Activated T-helper 17 cell treated with anti-CD3 and anti-CD28 coated beads, Interleukin-2, amount 50 U/mL, for 72 hours (primary cell): ENCODE data around the gene GLRA1. TPM values are rescaled to one million over a fixed set of nuclear protein-coding genes. Genes with fewer than 3 reads are reported as not detected.

Experiments used
- ATAC-seq: fragments of 150-1000 bp; cut with Tn5 transposase; replicated peaks from 2 replicates; pipeline ENCODE4 v1.10.0; 2021; ENCODE audit warnings: mild to moderate bottlenecking, moderate library complexity
- H3K27ac Mint-ChIP-seq: one replicate; pipeline ENCODE4 v1.8.0; 2022; ENCODE audit warnings: mixed read lengths
- H3K27me3 Mint-ChIP-seq: one replicate; pipeline ENCODE4 v1.8.0; 2022; ENCODE audit warnings: mixed read lengths
- H3K36me3 Mint-ChIP-seq: one replicate; pipeline ENCODE4 v1.8.0; 2022; ENCODE audit warnings: low read depth, mild to moderate bottlenecking, mixed read lengths
- H3K4me1 Mint-ChIP-seq: one replicate; pipeline ENCODE4 v1.8.0; 2022; ENCODE audit warnings: mixed read lengths
- H3K4me3 Mint-ChIP-seq: one replicate; pipeline ENCODE4 v1.8.0; 2022; ENCODE audit warnings: mild to moderate bottlenecking, mixed read lengths
- H3K9me3 Mint-ChIP-seq: one replicate; pipeline ENCODE4 v1.8.0; 2022; ENCODE audit warnings: mixed read lengths
- total RNA-seq, 2 donors: library from RNA; stranded (reverse); gene quantifications; one replicate each; pipeline ENCODE4 v1.2.3, GENCODE V29; 2022

GLRA1 gene
- total RNA-seq, 2 donors from 2014 or later = not detected

- peaks cover 6% of the 10 kb centered on the region for H3K9me3 Mint-ChIP-seq
- H3K4me1 Mint-ChIP-seq = no peaks in the 10 kb centered on the region
- H3K4me3 Mint-ChIP-seq = no peak overlapping the region
- H3K27me3 Mint-ChIP-seq = no peaks in the 10 kb centered on the region
- no peaks in the 10 kb centered on the region for H3K36me3 Mint-ChIP-seq
- H3K27ac Mint-ChIP-seq = no peak overlapping the region
- ATAC-seq = no peak
Observed at GRCh38 chr5:151937851-151938250, 13.2 kb upstream of the GLRA1 start.

- Mint-ChIP-seq H3K27ac (no peak overlapping the region), H3K27me3 (no peaks in the 10 kb centered on the region), H3K9me3 (peaks cover 15% of the 10 kb centered on the region), H3K36me3 (no peaks in the 10 kb centered on the region), H3K4me1 (no peaks in the 10 kb centered on the region), H3K4me3 (no peak overlapping the region)
- no peak for ATAC-seq
Observed at GRCh38 chr5:151935135-151935695, 10.6 kb upstream of the GLRA1 start.

GRCh38 chr5:151931260-151931659 lies 6.6 kb upstream of the GLRA1 start:
- Mint-ChIP-seq H3K9me3 (peaks cover 20% of the 10 kb centered on the region), H3K36me3 (no peaks in the 10 kb centered on the region), H3K4me1 (no peaks in the 10 kb centered on the region), H3K27me3 (peaks cover 12% of the 10 kb centered on the region), H3K27ac (no peak overlapping the region), H3K4me3 (no peak overlapping the region)
- no peak for ATAC-seq

GRCh38 chr5:151926188-151926587 lies 1.5 kb upstream of the GLRA1 start:
- no peaks in the 10 kb centered on the region for H3K4me1 Mint-ChIP-seq
- H3K36me3 Mint-ChIP-seq = no peaks in the 10 kb centered on the region
- H3K27me3 Mint-ChIP-seq = peaks cover 43% of the 10 kb centered on the region
- no peak overlapping the region for H3K27ac Mint-ChIP-seq
- H3K9me3 Mint-ChIP-seq = peaks cover 5% of the 10 kb centered on the region
- no peak overlapping the region for H3K4me3 Mint-ChIP-seq
- no peak for ATAC-seq

GRCh38 chr5:151925340-151925739 lies 689 bp upstream of the GLRA1 start:
- Mint-ChIP-seq H3K9me3 (peaks cover 5% of the 10 kb centered on the region), H3K36me3 (no peaks in the 10 kb centered on the region), H3K4me3 (no peak overlapping the region), H3K27ac (no peak overlapping the region), H3K4me1 (no peaks in the 10 kb centered on the region), H3K27me3 (peaks cover 43% of the 10 kb centered on the region)
- no peak for ATAC-seq

GRCh38 chr5:151923866-151924476 lies 680 bp downstream of the GLRA1 start:
- no peak overlapping the region for H3K4me3 Mint-ChIP-seq
- no peak overlapping the region for H3K27ac Mint-ChIP-seq
- no peak for ATAC-seq
- H3K9me3 Mint-ChIP-seq = no peaks in the 10 kb centered on the region
- peaks cover 43% of the 10 kb centered on the region for H3K27me3 Mint-ChIP-seq
- H3K4me1 Mint-ChIP-seq = no peaks in the 10 kb centered on the region
- H3K36me3 Mint-ChIP-seq = no peaks in the 10 kb centered on the region

GRCh38 chr5:151921916-151922315 lies 2.7 kb downstream of the GLRA1 start:
- H3K4me3 Mint-ChIP-seq = no peak overlapping the region
- no peak for ATAC-seq
- H3K27me3 Mint-ChIP-seq = peaks cover 34% of the 10 kb centered on the region
- no peaks in the 10 kb centered on the region for H3K36me3 Mint-ChIP-seq
- H3K27ac Mint-ChIP-seq = no peak overlapping the region
- H3K9me3 Mint-ChIP-seq = no peaks in the 10 kb centered on the region
- H3K4me1 Mint-ChIP-seq = no peaks in the 10 kb centered on the region

- ATAC-seq = no peak
- peaks cover 12% of the 10 kb centered on the region for H3K27me3 Mint-ChIP-seq
- H3K36me3 Mint-ChIP-seq = no peaks in the 10 kb centered on the region
- no peak overlapping the region for H3K27ac Mint-ChIP-seq
- no peaks in the 10 kb centered on the region for H3K9me3 Mint-ChIP-seq
- no peak overlapping the region for H3K4me3 Mint-ChIP-seq
- H3K4me1 Mint-ChIP-seq = no peaks in the 10 kb centered on the region
Observed at GRCh38 chr5:151917904-151918303, 6.7 kb downstream of the GLRA1 start.

- H3K4me1 Mint-ChIP-seq = no peaks in the 10 kb centered on the region
Observed at GRCh38 chr5:151913425-151913824, 11.2 kb downstream of the GLRA1 start.

GRCh38 chr5:151912360-151912759 lies 12.3 kb downstream of the GLRA1 start:
- Mint-ChIP-seq H3K4me1 (no peaks in the 10 kb centered on the region), H3K9me3 (no peaks in the 10 kb centered on the region), H3K36me3 (no peaks in the 10 kb centered on the region), H3K27me3 (peaks cover 3% of the 10 kb centered on the region), H3K27ac (no peak overlapping the region), H3K4me3 (no peak overlapping the region)
- ATAC-seq = no peak

More at GRCh38 chr5:151913425-151913824, 11.2 kb downstream of the GLRA1 start:
- H3K4me3 Mint-ChIP-seq = no peak overlapping the region
- no peak overlapping the region for H3K27ac Mint-ChIP-seq
- no peaks in the 10 kb centered on the region for H3K36me3 Mint-ChIP-seq
- no peaks in the 10 kb centered on the region for H3K9me3 Mint-ChIP-seq
- ATAC-seq = no peak
- H3K27me3 Mint-ChIP-seq = no peaks in the 10 kb centered on the region

- Mint-ChIP-seq H3K4me3 (no peak overlapping the region), H3K9me3 (no peaks in the 10 kb centered on the region), H3K36me3 (no peaks in the 10 kb centered on the region), H3K27me3 (peaks cover 3% of the 10 kb centered on the region), H3K4me1 (no peaks in the 10 kb centered on the region), H3K27ac (no peak overlapping the region)
- no peak for ATAC-seq
Observed at GRCh38 chr5:151911011-151911410, 13.6 kb downstream of the GLRA1 start.

GRCh38 chr5:151909628-151910027 lies 15.0 kb downstream of the GLRA1 start:
- ATAC-seq = no peak
- Mint-ChIP-seq H3K27me3 (peaks cover 3% of the 10 kb centered on the region), H3K4me3 (no peak overlapping the region), H3K9me3 (no peaks in the 10 kb centered on the region), H3K4me1 (no peaks in the 10 kb centered on the region), H3K27ac (no peak overlapping the region), H3K36me3 (no peaks in the 10 kb centered on the region)

GRCh38 chr5:151906246-151906645 lies 18.4 kb downstream of the GLRA1 start:
- H3K27me3 Mint-ChIP-seq = peaks cover 3% of the 10 kb centered on the region
- H3K27ac Mint-ChIP-seq = no peak overlapping the region
- no peak for ATAC-seq
- H3K4me3 Mint-ChIP-seq = no peak overlapping the region
- H3K4me1 Mint-ChIP-seq = no peaks in the 10 kb centered on the region
- H3K36me3 Mint-ChIP-seq = no peaks in the 10 kb centered on the region
- H3K9me3 Mint-ChIP-seq = no peaks in the 10 kb centered on the region

GRCh38 chr5:151905557-151905961 lies 19.1 kb downstream of the GLRA1 start:
- no peaks in the 10 kb centered on the region for H3K9me3 Mint-ChIP-seq
- no peak for ATAC-seq
- H3K4me3 Mint-ChIP-seq = no peak overlapping the region
- peaks cover 5% of the 10 kb centered on the region for H3K27me3 Mint-ChIP-seq
- H3K36me3 Mint-ChIP-seq = no peaks in the 10 kb centered on the region
- H3K27ac Mint-ChIP-seq = no peak overlapping the region
- H3K4me1 Mint-ChIP-seq = no peaks in the 10 kb centered on the region

- Mint-ChIP-seq H3K27me3 (peaks cover 9% of the 10 kb centered on the region), H3K4me3 (no peak overlapping the region), H3K27ac (no peak overlapping the region), H3K9me3 (no peaks in the 10 kb centered on the region), H3K4me1 (no peaks in the 10 kb centered on the region), H3K36me3 (no peaks in the 10 kb centered on the region)
- ATAC-seq = no peak
Observed at GRCh38 chr5:151904909-151905308, 19.7 kb downstream of the GLRA1 start.
